Liver (tissue), 9 donors: Measurements from ENCODE around the gene CCM2L. TPM values are rescaled to one million over a fixed set of nuclear protein-coding genes. Genes with fewer than 3 reads are reported as not detected.

ENCODE experiments used
- DNase-seq: peaks from one replicate; pipeline ENCODE4 v3.0.0-alpha.2; 2017; ENCODE audit warnings: low spot score
- H3K27ac ChIP-seq, 2 donors: one replicate each; pipeline ENCODE4 v1.7.0; 2013; ENCODE audit warnings: inconsistent platforms in 2 of 2, low read length in 2 of 2, control low read depth in 1 of 2, low read depth in 1 of 2, mild to moderate bottlenecking in 1 of 2
- H3K27me3 ChIP-seq, 4 donors: one replicate each; pipeline versions ENCODE4 v1.6.1 to v1.7.0; 2013; ENCODE audit warnings: low read length in 3 of 4, inconsistent platforms in 1 of 4, mild to moderate bottlenecking in 1 of 4, moderate library complexity in 1 of 4; ENCODE audit not compliant: control insufficient read depth in 4 of 4, insufficient read depth in 4 of 4
- H3K36me3 ChIP-seq, 4 donors: one replicate each; pipeline versions ENCODE4 v1.6.1 to v1.7.0; 2013; ENCODE audit warnings: low read length in 3 of 4, mild to moderate bottlenecking in 3 of 4, low read depth in 1 of 4, moderate library complexity in 1 of 4; ENCODE audit not compliant: control insufficient read depth in 4 of 4, insufficient read depth in 3 of 4
- H3K4me1 ChIP-seq, 4 donors: one replicate each; pipeline versions ENCODE4 v1.6.1 to v1.7.0; 2013; ENCODE audit warnings: low read length in 3 of 4, mild to moderate bottlenecking in 3 of 4, moderate library complexity in 1 of 4; ENCODE audit not compliant: control insufficient read depth in 4 of 4, insufficient read depth in 4 of 4
- H3K4me3 ChIP-seq, 3 donors: one replicate each; pipeline versions ENCODE4 v1.6.1 to v1.7.0; 2013; ENCODE audit warnings: low read length in 3 of 3, control low read depth in 1 of 3, low read depth in 1 of 3, mild to moderate bottlenecking in 1 of 3
- H3K9ac ChIP-seq, 2 donors: one replicate each; pipeline ENCODE4 v1.7.0; 2013; ENCODE audit warnings: low read length in 2 of 2, mild to moderate bottlenecking in 2 of 2, moderate library complexity in 2 of 2, control low read depth in 1 of 2, low read depth in 1 of 2
- H3K9me3 ChIP-seq, 4 donors: one replicate each; pipeline versions ENCODE4 v1.6.1 to v1.7.0; 2013; ENCODE audit warnings: low read length in 3 of 4; ENCODE audit not compliant: control insufficient read depth in 4 of 4
- CTCF ChIP-seq: fragments of 150-350 bp; IDR thresholded peaks from 2 replicates; pipeline ENCODE4 v1.5.1; 2017; ENCODE audit warnings: improper control_type of control experiment, low read depth, low read length; ENCODE audit not compliant: missing input control
- EGR1 ChIP-seq, 2 donors: IDR thresholded peaks; 2 replicates each; pipeline ENCODE4 v1.6.1; 2016 to 2018; ENCODE audit warnings: antibody characterized with exemption in 2 of 2, low read depth in 2 of 2
- FOXA1 ChIP-seq: IDR thresholded peaks from 2 replicates; pipeline ENCODE4 v1.6.1; 2016; ENCODE audit warnings: antibody characterized with exemption
- FOXA2 ChIP-seq: IDR thresholded peaks from 2 replicates; pipeline ENCODE4 v1.6.1; 2016; ENCODE audit warnings: antibody characterized with exemption
- GABPA ChIP-seq, 2 donors: IDR thresholded peaks in 1 of 2; conservative IDR thresholded peaks in 1 of 2; 2 replicates each; pipeline ENCODE4 v1.6.1; 2016; ENCODE audit warnings: antibody characterized with exemption in 2 of 2, mild to moderate bottlenecking in 1 of 2, moderate library complexity in 1 of 2
- HNF4A ChIP-seq, 2 donors: conservative IDR thresholded peaks; 2 replicates each; pipeline ENCODE4 v1.6.1; 2016; ENCODE audit warnings: antibody characterized with exemption in 2 of 2, mild to moderate bottlenecking in 2 of 2
- HNF4G ChIP-seq: IDR thresholded peaks from 2 replicates; pipeline ENCODE4 v1.6.1; 2016; ENCODE audit warnings: antibody characterized with exemption
- JUND ChIP-seq, 2 donors: IDR thresholded peaks; 2 replicates each; pipeline ENCODE4 v1.6.1; 2016; ENCODE audit warnings: antibody characterized with exemption in 2 of 2
- NR2F2 ChIP-seq: IDR thresholded peaks from 2 replicates; pipeline ENCODE4 v1.6.1; 2016; ENCODE audit warnings: antibody characterized with exemption
- RAD21 ChIP-seq, 2 donors: IDR thresholded peaks; 2 replicates each; pipeline ENCODE4 v1.6.1; 2016; ENCODE audit warnings: antibody characterized with exemption in 2 of 2, mild to moderate bottlenecking in 2 of 2
- RXRA ChIP-seq, 2 donors: IDR thresholded peaks; 2 replicates each; pipeline ENCODE4 v1.6.1; 2017 to 2018; ENCODE audit warnings: antibody characterized with exemption in 2 of 2, mild to moderate bottlenecking in 1 of 2
- SP1 ChIP-seq: IDR thresholded peaks from 2 replicates; pipeline ENCODE4 v1.6.1; 2018; ENCODE audit warnings: antibody characterized with exemption, mild to moderate bottlenecking
- TAF1 ChIP-seq: conservative IDR thresholded peaks from 2 replicates; pipeline ENCODE4 v1.6.1; 2016; ENCODE audit warnings: antibody characterized with exemption, mild to moderate bottlenecking
- YY1 ChIP-seq: IDR thresholded peaks from 2 replicates; pipeline ENCODE4 v1.6.1; 2016; ENCODE audit warnings: antibody characterized with exemption, mild to moderate bottlenecking
- ZBTB33 ChIP-seq: IDR thresholded peaks from 2 replicates; pipeline ENCODE4 v1.6.1; 2016; ENCODE audit warnings: antibody characterized with exemption
- WGBS: extraction: QIAGEN DNeasy Blood & Tissue Kit; methylation state at CpG from one replicate; pipeline ENCODE4 v1.1.7; 2013; 5-methylcytosine and 5-hydroxymethylcytosine counted together
- polyA plus RNA-seq, 2 donors: library from polyadenylated mRNA; stranded (reverse) in 1 of 2; unstranded in 1 of 2; fragments of 200-250 nt in 1 of 2; fragments of >200 nt in 1 of 2; fragmentation: Nextera tagmentation in 1 of 2; extraction: Ambion mirVana in 1 of 2; gene quantifications; one replicate each; pipeline versions ENCODE4 v1.2.1 to v1.2.3, GENCODE V29; 2013 to 2015
- total RNA-seq, 2 donors: library from RNA; depleted of rRNA; stranded (reverse); fragments of >200 nt; gene quantifications; one replicate each; pipeline ENCODE4 v1.2.3, GENCODE V29; 2014
- TF ChIP-seq, protein P1 (sequence below): IDR thresholded peaks from 2 replicates; pipeline ENCODE4 v1.6.1; 2016; ENCODE audit warnings: antibody characterized with exemption, mild to moderate bottlenecking
- TF ChIP-seq, protein P2 (sequence below): IDR thresholded peaks from 2 replicates; pipeline ENCODE4 v1.6.1; 2016; ENCODE audit warnings: antibody characterized with exemption
- donor health status: healthy.
- donor health status: healthy.
- donor health status: healthy.
- donor health status: healthy.
- donor health status: healthy.

CCM2L gene
- total and polyA plus RNA-seq, 4 donors = 0.31 to 2.1 (median 1.2) TPM

GRCh38 chr20:32018269-32019155, 8.3 kb downstream of the CCM2L start:
- no peak for TF ChIP-seq CTCF
- no peak for TF ChIP-seq EGR1 (IDR thresholded peaks at IDR 0.05; ENCODE audit: low read depth in 2 of 2)
- no peak for TF ChIP-seq GABPA (IDR thresholded peaks at IDR 0.05 in 1 of 2, conservative IDR thresholded peaks at IDR 0.05 in 1 of 2)
- no peak for TF ChIP-seq ZBTB33
- no peak for TF ChIP-seq SP1
- no peak for TF ChIP-seq RAD21 (IDR thresholded peaks at IDR 0.05)
- 2% methylated on average over 67 of the region's 67 CpGs for WGBS
- peak overlapping the region in 2 of 3 donors; percentile 55 to 63 for H3K4me3 ChIP-seq
- no peak overlapping the region for H3K9ac ChIP-seq
- peaks cover 0 to 8% (median 4%) of the 10 kb centered on the region in 4 donors for H3K4me1 ChIP-seq
- peaks cover 0 to 11% (median under 1%) of the 10 kb centered on the region in 4 donors for H3K27me3 ChIP-seq
- H3K36me3 ChIP-seq = no peaks in the 10 kb centered on the region
- no peak overlapping the region for H3K27ac ChIP-seq
- no peaks in the 10 kb centered on the region for H3K9me3 ChIP-seq
- peak; percentile 76 for DNase-seq

GRCh38 chr20:32019156-32019510, 8.9 kb downstream of the CCM2L start:
- peak overlapping the region in 1 of 3 donors; percentile 63 for H3K4me3 ChIP-seq
- DNase-seq = no peak

More at GRCh38 chr20:32019156-32019510, 8.9 kb downstream of the CCM2L start:
- no peak overlapping the region for H3K9ac ChIP-seq
- TF ChIP-seq TAF1 = no peak
- no peak for TF ChIP-seq FOXA2
- TF ChIP-seq SP1 = no peak
- TF ChIP-seq FOXA1 = no peak
- TF ChIP-seq HNF4A (conservative IDR thresholded peaks at IDR 0.05) = no peak
- no peak for TF ChIP-seq ZBTB33
- TF ChIP-seq, protein P1, sequence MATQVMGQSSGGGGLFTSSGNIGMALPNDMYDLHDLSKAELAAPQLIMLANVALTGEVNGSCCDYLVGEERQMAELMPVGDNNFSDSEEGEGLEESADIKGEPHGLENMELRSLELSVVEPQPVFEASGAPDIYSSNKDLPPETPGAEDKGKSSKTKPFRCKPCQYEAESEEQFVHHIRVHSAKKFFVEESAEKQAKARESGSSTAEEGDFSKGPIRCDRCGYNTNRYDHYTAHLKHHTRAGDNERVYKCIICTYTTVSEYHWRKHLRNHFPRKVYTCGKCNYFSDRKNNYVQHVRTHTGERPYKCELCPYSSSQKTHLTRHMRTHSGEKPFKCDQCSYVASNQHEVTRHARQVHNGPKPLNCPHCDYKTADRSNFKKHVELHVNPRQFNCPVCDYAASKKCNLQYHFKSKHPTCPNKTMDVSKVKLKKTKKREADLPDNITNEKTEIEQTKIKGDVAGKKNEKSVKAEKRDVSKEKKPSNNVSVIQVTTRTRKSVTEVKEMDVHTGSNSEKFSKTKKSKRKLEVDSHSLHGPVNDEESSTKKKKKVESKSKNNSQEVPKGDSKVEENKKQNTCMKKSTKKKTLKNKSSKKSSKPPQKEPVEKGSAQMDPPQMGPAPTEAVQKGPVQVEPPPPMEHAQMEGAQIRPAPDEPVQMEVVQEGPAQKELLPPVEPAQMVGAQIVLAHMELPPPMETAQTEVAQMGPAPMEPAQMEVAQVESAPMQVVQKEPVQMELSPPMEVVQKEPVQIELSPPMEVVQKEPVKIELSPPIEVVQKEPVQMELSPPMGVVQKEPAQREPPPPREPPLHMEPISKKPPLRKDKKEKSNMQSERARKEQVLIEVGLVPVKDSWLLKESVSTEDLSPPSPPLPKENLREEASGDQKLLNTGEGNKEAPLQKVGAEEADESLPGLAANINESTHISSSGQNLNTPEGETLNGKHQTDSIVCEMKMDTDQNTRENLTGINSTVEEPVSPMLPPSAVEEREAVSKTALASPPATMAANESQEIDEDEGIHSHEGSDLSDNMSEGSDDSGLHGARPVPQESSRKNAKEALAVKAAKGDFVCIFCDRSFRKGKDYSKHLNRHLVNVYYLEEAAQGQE = no peak
- TF ChIP-seq, protein P2, sequence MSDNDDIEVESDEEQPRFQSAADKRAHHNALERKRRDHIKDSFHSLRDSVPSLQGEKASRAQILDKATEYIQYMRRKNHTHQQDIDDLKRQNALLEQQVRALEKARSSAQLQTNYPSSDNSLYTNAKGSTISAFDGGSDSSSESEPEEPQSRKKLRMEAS = no peak
- no peak for TF ChIP-seq HNF4G
- no peak for TF ChIP-seq RXRA (IDR thresholded peaks at IDR 0.05)
- TF ChIP-seq NR2F2 = no peak
- TF ChIP-seq YY1 = no peak
- no peak for TF ChIP-seq GABPA (IDR thresholded peaks at IDR 0.05 in 1 of 2, conservative IDR thresholded peaks at IDR 0.05 in 1 of 2)
- no peak for TF ChIP-seq RAD21 (IDR thresholded peaks at IDR 0.05)
- TF ChIP-seq JUND (IDR thresholded peaks at IDR 0.05) = no peak
- TF ChIP-seq CTCF = no peak
- no peak for TF ChIP-seq EGR1 (IDR thresholded peaks at IDR 0.05; ENCODE audit: low read depth in 2 of 2)
- H3K27ac ChIP-seq = no peak overlapping the region
- H3K4me1 ChIP-seq = peaks cover 0 to 8% (median 4%) of the 10 kb centered on the region in 4 donors
- H3K27me3 ChIP-seq = peaks cover 0 to 11% (median under 1%) of the 10 kb centered on the region in 4 donors
- 2% methylated on average over 42 of the region's 42 CpGs for WGBS
- no peaks in the 10 kb centered on the region for H3K36me3 ChIP-seq
- H3K9me3 ChIP-seq = no peaks in the 10 kb centered on the region
